NCI-H2196 (cell line): ENCODE results near the gene NOP16.
A peak's percentile ranks its signal among the peaks of the same experiment; 100 is the strongest.

Experiments
- DNase-seq: peaks from one replicate; lab custom pipeline; 2025; ENCODE audit not compliant: unreplicated experiment; lab: John Stamatoyannopoulos, UW

Gene NOP16

DNA sequence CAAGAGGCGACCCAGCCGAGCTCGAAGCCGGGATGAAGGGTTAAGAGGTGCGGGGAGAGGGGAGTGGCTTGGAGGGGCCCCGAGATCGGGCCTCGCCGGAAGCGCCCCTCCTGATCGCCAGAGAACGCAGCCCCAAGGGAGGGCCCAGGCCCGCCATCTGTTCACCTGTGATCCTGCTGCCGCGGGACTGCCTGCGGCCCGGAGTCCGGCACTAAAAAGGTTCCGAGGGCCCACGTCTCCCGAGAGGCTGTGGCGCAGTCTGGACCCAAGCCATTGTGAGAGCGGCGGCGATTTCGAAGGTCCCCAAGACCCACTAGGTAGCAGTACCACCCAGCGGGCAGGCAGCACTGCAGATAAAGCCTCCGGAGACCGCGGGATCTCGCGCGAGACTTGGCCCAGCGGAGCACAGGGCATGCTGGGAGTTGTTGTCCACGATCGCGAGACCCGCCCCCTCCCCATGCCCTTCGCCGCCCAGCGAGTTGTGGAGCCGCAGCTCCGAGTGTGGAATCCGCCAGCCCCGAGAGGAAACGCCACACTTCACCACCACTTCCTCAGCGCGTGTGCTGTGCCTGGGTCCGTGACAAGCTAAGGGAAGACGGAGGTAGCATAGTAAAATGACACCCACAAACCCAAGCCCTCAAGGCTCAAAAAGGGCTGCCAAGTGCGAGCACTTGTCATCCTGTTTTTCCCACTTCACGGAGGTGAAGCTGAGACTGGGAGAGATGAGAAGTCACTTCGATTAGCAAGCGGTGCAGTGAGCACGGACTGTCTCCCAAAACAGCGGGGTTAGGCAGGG, 26.8 kb downstream of the NOP16 start, which contains the start of gene KIAA1191:
Gene KIAA1191, minus strand, starts transcription at position 328 of the 796 bp plus-strand sequence. CDS start 2,256 bp downstream, outside the sequence.
- peak; percentile 86 for DNase-seq

DNA sequence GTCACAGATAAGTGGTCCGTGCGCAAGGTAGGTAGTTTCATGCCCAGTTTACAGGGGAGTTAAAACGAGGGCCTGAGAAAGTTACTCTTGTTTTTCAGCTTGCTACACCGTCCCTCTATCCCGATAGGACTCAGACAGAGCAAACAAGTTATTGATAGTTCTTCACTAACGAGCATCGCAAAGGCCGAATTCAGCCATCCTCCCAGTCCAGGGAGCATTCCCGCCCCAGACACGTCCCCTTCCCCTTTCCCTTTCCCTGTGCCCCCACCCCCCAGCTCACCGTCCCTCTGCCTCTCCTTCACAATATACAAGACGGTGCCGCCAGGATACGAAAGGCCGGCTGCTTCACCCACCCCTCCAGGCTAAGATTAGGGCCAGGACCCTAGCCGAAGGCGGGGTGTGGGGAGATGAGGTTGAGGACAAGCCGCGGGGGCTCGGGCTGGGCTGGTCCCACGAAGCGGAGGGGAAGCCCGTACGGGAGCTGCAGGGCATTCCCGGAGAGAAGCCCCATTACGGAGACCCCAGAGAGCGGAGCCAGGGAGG, 27.4 kb downstream of the NOP16 start:
- no peak for DNase-seq

DNA sequence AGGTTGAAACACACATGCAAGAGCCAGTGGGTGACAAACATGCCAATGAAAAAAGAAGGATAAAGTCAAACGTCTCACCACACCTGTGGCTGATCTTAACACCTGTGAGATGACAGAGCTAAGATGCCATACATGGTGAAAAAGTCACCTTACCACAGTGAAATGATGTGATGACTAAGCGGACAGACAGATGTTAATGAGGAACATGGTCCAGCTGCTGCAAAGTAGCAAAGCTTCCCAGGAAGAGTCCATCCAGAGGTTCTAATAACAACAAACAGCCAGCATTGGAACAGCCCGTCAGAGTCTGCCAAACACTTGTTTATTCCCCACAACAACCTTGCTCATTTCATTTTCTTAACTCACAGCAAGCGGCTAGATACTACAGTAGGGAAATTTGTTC, 28.7 kb downstream of the NOP16 start:
- DNase-seq: no peak

DNA sequence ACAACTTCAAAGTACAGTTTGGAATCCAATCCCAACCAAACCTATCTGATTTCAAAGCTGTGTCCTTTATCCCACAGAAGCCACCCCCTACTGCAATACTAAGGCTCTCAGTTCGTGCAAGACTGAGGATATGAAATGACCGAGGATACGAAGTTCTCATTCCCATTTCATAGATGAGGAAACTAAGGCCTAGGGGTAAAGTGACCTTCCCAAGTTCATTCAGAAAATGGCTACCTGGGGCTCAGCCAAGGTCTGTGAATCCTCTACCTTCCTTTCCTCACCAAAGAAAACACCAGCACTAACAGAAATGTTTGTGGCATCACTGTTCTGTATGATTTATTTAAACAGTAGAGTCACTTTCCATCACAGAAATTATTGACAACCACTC, 32.2 kb downstream of the NOP16 start:
- no peak for DNase-seq

DNA sequence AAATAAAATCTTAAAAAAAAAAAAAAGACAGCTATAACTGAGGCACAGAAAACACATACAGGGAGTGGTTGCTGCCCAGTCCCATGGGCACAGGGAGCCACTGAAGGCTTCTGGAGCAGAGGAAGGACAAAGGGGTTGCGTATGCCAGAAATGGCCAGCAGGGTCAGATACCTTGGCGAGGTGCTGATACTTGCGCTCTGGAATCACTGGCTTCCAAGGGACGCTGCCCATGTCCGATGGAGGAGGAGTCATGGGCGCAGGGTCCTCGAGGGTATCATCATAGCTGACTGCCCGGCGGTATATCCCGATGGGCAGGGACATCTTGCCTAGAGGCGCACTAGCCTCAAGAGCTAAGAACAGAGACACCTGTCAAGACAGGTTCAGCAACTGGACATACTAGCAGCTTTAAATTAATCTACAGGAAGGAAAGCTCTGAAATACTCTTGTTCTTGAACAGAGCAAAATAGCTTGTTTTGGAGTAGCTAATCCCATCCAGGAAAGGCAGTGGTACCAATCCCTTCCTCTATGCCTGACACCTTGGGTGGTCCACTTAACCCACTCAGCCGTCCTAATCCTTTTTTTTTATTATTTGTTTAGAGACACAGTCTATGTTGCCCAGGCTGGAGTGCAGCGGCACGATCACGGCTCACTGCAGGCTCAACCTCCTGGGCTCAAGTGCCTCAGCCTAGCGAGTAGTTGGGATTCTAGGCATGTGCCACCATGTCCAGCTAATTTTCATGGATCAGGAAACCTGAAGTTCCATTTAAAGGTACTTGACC, 32.8 kb downstream of the NOP16 start:
- no peak for DNase-seq

DNA sequence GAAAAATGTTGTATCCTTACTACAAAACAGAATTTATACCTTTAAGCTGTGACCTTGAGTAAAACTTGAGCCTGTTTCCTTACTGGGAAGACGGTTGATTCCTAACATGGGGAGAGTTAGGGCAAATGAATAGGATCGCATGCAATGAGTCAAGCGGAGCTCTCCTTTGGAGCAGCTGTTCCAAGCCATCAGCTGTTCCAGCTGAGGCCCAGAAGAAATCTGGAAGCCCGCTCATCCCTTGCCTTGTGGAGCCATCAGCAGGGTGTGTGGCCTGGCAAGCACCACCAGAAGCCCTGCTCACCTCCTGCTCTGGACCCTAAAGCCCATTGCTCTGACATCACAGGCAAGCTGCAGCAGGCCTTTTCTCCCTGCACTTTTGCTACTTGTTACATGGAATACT, 34.9 kb downstream of the NOP16 start:
- no peak for DNase-seq

DNA sequence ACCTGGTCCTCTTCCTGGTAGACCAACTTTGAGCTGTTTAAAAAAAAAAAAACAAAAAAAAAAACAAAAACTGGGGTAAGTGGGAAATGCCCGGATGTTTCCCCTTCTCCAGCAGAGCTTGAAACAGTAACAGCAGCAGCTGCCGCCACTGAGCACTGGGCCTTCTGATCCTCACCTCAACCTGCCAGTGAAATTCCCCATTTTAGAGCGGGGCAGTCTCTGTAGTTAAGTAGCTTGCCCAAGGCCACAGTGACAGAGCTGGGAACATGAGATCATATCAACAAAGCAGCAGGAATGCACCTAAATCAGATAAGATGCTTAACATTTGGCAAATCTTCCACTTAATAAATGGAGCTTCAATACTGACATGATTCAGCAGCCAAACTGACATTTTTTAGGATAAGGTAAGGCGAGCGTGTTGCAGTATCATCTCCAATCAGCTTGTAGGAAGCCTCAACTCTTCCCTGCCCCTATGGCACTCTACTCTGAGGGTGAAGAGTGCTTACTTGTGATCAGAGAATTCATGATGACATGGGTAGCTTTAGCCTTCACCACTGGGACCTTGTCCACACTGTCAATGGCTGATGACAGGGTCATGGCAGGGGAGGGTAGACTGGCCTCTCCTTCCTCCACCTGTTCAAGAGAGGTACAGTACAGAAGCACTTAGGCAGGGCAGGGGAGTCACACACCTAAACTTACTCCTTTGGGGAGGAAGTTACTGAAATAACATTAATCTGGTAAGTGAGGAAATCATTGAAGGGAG, 36.1 kb downstream of the NOP16 start:
- DNase-seq: no peak

DNA sequence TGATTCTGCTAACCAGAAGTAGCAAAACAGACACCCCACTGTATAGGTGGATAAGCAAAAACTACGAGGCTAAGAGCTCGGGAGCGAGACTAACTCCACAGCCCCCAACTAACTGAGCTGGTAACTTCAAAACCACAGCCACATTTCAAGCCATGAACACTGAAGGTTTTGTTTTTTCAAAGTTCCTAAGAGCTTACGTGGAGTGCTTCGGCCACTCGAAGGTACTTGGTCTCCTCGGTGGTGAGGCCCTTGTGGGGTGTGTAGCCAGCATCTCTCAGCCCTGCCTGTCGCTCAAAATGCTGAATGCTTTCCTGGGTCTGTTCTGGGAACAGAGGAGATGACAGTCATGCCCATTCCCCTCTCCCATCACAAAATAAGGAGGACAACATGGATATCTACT, 38.0 kb downstream of the NOP16 start:
- DNase-seq: no peak

DNA sequence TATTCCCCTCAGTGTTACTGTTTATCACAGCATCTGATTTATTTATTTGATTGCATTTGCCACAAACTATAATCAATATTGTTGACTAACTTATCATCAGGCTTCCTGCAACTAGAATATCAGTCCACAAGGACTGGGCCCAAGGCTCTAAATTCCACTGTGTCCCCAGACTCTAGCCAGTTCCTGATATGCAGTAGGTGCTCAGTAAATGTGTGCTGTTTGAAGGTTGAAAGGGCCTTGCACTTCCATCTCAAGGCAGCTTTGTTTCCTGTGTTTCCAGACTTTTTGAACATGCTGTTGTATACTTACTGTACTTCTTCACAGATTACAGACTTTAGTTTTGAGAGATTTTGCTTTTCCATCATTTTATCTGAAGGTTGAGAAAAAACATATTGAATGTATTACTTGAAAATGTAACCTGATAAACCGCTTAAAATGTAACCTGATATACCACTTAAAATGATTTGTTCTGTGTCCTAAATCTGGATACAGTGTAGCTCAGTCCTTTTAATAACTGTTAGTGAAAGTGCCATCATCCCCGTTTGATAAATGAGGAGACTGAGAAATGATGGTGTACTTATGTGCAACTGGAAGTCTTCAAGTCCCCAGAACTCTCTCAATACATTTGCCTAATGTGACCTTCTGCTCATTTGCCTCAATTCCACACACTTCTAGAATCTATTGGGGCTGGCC, 45.5 kb downstream of the NOP16 start:
- no peak for DNase-seq

DNA sequence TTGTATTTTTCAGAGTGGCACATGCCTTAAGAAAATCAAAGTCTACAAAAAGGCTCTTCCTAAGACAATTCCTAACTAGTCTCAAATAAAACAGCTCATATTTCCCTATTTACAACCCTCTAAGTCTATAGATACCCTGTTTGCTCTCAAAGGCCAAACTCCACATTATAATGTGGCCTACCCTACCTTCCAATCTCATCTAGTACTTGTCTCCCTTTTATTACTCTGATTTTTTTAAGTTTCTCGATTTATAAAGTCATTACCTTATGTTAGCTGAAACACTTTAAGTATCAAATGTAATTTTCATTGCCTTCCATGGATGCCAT, 46.3 kb downstream of the NOP16 start:
- DNase-seq: no peak

DNA sequence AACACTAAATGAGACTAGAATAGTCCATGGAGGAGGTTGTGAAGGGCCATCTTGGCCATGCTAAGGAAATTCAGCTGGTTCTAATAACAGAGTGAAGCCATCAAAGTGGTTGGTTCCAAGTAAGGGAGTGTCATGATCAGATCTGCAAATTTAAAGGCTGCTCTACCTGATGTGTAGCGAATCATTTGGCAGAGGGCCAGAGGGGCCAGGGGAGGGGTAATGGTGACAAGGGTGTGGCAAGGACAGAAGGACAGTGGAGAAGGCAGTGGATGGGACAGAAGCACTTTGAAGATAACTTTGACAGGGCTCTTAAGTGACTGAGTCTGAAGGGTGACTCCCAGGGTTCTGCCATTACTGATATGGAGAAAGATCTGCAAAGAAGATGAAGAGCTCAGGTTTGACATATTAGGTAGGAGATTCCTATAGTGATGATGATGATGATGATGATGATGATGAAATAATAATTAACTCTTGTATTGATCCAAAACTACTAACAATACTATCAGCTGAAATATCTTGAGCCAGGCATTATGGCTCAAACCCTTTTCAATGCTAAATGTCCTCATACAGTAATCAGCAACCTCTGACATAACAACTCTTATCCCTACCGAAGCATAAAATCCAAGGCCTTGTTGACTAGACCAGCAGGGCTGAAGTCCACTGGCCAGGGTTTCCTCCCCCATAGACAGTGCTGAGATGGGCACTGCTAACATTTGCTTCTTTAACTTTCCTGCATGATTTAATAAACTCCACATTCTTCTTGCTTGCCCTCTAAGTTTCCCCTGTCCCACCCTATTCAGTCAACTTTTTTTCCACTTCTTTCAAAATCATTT, 46.9 kb downstream of the NOP16 start:
- DNase-seq: no peak

DNA sequence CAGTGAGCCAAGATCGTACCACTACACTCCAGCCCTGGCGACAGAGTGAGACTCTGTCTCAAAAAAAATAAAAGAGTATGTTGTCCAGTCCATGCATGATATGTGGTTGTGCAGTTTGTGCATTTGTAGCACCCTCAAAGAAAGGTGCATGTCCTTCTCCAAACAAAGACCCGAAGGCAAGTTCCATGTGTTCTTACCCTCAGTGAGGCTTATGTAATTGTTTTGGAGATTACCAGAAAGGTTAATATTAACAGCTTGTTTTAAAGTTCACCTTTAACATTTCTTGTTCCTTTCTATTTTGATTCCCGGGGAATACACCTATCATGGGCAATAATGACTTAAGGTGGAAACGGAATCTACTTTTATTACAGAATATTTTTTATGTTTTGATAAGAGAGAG, 49.1 kb downstream of the NOP16 start:
- no peak for DNase-seq

DNA sequence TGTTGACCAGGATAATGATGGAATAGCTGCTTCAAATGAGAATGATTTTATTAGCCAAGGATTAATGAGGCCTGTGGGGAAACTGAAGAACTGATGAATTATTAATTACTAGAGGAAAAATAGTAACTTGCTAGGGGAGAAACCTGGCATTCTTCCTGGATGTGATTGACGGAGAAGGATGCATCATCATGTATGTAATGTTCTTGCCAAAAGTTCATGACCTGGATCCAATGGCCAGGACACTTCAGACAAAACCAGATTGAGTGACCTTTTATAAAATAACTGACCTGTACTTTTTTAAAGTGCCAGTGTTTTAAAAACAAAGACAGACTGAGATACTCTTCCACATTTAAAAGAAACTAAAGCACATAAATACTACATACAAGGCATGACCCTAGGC, 50.5 kb downstream of the NOP16 start:
- no peak for DNase-seq

DNA sequence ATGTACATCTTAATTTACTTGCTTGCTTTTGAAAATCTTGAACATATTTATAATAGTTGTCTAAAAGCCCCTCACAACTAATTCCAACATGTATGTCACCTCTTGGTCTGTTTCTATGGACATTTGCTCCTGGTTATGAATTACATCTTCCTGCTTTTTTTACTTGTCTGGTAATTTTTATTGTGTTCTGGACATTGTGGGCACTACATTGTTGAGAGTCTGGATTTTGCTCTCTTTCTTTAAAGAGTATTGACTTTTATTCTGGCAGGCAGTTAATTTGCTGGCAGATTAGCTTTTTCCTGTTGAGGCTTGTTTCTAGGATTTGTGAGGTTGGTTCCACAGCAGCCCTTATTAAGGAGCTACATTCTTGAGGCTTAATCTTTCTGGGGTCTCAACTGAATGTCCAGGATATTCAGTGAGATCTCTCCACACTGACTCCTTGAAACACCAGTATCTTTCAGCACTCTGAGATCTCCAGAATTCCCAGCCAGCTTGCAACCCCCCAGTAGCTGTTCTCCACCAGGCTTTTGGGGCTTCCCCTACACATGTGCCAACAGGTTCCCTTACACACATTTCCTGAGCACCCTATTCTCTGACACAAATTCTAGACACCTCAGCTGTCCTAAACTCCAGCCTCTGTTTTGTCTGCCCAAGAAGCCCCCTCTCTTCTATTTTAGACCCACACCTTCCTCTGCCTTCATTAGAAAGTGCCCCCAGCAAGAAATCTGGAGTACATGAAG, 54.2 kb downstream of the NOP16 start:
- no peak for DNase-seq
